LNCaP clone FGC (cell line): Measurements from ENCODE around the gene RDH8.

Source experiments
- DNase-seq: peaks from one replicate; pipeline ENCODE4 v3.0.0-alpha.2; 2011; ENCODE audit warnings: low read depth
- H3K4me3 ChIP-seq: 2 replicates; pipeline ENCODE4 v1.5.1; 2011; ENCODE audit warnings: mild to moderate bottlenecking, low read depth, low read length, control low read depth
- TF ChIP-seq, protein P1 (sequence below): IDR thresholded peaks from 2 replicates; pipeline ENCODE4 v1.5.1; 2012; ENCODE audit warnings: mild to moderate bottlenecking; ENCODE audit not compliant: control insufficient read depth, insufficient read depth; ENCODE audit errors: extremely low read depth

The RDH8 gene, protein sequence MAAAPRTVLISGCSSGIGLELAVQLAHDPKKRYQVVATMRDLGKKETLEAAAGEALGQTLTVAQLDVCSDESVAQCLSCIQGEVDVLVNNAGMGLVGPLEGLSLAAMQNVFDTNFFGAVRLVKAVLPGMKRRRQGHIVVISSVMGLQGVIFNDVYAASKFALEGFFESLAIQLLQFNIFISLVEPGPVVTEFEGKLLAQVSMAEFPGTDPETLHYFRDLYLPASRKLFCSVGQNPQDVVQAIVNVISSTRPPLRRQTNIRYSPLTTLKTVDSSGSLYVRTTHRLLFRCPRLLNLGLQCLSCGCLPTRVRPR

DNA sequence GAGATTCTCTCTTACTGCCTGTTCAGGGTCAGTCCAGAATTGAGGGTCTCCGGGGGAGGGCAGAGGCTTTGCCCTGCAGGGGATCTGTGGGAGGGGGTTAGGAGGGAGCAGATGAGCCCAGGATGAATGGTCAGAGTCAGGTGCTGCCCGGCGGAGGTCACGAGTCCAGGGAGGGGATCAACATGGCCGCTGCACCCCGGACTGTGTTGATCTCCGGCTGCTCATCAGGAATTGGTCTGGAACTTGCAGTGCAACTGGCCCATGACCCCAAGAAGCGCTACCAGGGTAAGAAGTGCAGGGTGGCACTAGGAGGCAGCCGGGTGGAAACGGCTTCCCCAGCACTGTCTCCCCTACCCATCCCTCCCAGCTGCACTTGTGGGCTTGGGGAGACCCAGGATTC is at the start of gene RDH8:
RDH8 (plus strand) TSS at position 168 of the 400 bp plus-strand sequence; CDS start at position 183, 15 bp downstream.
- H3K4me3 ChIP-seq = no peak within 1 kb of the TSS
- TF ChIP-seq, protein P1, sequence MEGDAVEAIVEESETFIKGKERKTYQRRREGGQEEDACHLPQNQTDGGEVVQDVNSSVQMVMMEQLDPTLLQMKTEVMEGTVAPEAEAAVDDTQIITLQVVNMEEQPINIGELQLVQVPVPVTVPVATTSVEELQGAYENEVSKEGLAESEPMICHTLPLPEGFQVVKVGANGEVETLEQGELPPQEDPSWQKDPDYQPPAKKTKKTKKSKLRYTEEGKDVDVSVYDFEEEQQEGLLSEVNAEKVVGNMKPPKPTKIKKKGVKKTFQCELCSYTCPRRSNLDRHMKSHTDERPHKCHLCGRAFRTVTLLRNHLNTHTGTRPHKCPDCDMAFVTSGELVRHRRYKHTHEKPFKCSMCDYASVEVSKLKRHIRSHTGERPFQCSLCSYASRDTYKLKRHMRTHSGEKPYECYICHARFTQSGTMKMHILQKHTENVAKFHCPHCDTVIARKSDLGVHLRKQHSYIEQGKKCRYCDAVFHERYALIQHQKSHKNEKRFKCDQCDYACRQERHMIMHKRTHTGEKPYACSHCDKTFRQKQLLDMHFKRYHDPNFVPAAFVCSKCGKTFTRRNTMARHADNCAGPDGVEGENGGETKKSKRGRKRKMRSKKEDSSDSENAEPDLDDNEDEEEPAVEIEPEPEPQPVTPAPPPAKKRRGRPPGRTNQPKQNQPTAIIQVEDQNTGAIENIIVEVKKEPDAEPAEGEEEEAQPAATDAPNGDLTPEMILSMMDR = no peak
- DNase-seq = no peak

DNA sequence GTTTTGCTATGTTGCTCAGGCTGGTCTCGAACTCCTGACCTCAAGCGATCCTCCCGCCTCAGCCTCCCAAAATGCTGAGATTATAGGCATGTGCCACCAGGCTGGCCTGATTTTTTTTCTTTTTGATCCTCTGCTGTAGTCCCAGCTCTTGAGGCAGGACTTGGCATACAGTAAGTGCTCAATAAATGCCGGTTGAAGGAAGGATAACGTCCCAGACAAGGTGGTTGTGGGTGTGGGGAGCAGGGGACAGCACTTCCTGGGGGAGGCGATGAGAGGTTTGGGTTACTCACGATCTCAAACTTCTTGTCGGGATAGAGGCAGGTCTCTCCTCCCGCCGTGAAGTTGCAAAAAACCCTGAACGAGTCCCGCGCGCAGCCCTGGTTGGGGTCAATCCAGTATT is 47.3 kb upstream of the RDH8 start:
- no peak for DNase-seq
- TF ChIP-seq, protein P1 = no peak
- no peak overlapping the region for H3K4me3 ChIP-seq

DNA sequence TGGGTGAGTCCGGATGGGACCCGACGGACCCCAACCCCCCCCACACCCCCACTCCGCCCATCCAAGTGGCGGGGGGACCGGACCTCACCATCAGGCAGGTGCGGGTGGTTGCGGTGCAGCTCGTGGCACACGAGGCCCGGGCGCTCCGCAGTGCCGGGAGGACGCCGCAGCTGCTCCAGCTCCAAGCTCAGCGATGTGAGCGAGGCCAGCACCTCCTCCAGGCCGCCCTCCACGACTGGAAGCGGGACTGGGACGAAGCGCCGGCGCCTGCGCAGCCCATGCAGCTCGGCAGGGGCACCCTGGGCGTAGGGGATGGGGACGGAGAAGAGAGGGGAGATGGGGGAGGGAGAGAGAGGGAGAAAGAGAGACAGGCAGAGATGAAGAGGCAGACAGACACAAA is 46.8 kb upstream of the RDH8 start:
- TF ChIP-seq, protein P1 = no peak
- DNase-seq = no peak
- H3K4me3 ChIP-seq = no peak overlapping the region

DNA sequence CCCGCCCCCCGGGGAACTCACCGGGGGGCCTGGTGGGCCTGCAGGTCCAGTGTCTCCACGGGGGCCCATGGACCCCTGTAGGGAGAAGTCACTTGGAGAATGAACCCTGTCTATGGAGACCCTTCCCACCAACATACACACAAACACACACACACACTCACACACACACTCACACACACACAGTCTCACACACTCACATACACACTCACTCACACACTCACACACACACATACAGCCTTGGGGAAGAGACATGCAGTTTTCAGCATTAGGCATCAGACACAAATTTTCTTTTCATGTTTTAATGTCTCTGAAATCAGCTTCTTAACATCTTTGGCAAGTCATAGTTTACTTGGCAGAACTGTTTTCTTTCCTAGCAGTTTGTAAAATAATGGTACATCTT is 46.0 kb upstream of the RDH8 start:
- DNase-seq = no peak
- TF ChIP-seq, protein P1 = no peak

DNA sequence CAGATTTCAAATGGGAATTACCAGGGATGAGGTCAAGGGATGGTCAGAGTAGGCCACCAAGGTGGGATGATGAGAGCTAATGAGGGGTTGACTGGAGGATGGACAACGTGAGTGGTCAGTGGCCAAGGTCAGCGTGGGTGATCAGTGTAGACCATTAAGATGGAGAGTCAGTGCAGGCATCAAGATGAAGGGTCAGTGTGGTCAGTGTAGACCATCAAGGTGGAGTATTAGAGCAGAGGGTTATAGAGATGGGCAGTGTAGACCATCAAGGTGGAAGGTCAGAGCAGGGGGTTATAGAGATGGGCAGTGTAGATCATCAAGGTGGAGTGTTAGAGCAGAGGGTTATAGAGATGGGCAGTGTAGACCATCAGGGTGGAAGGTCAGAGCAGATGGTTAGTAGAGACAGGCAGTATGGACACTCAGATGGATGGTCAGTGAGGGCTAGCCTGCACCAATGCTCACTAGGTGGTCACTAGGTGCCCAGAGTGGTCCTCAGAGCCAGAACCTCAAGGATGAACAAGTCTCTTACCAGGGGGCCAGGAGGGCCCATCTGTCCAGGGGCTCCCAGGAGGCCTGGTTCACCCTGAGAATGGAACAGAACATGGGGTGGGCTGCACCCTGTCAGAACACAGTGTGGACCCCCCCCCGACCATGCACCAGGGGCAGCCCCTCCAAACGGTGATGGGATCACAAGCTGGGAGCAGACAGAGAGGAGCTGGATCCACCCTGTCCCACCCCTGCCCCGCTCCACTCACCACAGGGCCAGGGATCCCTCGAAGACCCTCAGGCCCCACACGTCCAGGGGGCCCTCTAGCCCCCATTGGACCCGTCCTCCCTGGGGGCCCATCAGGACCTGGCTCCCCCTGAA is 44.2 kb upstream of the RDH8 start:
- no peak for DNase-seq
- TF ChIP-seq, protein P1 = no peak
- no peak overlapping the region for H3K4me3 ChIP-seq

More for the DNA sequence above, 46.0 kb upstream of the RDH8 start:
- no peak overlapping the region for H3K4me3 ChIP-seq

DNA sequence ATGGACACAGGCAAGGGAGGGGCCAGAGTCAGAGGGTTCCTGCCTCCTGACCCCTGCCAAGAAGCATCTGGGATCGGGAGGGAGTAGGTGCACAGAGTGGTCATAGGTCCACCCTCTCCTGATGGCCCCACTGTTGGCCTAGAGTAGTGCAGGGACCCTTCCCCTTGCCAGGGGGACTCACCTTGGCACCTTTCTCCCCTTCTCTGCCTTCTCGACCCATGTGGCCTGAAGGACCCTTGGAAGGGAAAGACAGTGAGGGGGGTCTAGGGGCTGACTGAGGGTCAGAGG is 43.7 kb upstream of the RDH8 start:
- DNase-seq = no peak
- H3K4me3 ChIP-seq = no peak overlapping the region
- TF ChIP-seq, protein P1 = no peak

DNA sequence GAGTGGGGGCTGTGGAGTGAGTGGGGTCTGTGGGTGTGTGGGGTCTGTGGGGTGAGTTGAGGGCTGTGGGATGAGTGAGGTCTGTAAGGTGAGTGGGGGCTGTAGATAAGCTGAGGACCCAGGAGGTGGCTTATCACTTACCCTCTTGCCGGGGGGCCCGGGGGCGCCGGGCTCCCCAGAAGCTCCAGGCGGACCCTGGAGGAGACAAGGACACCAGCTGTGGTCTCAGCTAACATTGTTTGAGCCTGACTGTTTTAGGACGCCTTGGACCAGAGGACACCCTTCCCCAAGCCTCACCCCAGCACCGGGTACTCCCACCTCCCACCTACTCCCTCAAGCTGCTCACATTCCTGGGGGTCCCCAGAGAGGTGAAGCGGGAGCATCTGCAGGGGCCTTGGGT is 42.8 kb upstream of the RDH8 start:
- TF ChIP-seq, protein P1 = no peak
- DNase-seq = no peak
- no peak overlapping the region for H3K4me3 ChIP-seq
